Erythroblast (primary cell): ENCODE measurements around the gene SDK2.
A peak's percentile ranks its signal among the peaks of the same experiment; 100 is the strongest.

Source experiments
- DNase-seq, 2 experiments: peaks; one replicate each; lab custom pipeline; 2025; lab: John Stamatoyannopoulos, UW
- GATA1 ChIP-seq: IDR thresholded peaks from 2 replicates; pipeline ENCODE4 v1.6.1; 2011; ENCODE audit warnings: low read depth, mild to moderate bottlenecking, control low read depth, low read length, moderate library complexity
- POLR2A ChIP-seq: IDR thresholded peaks from 2 replicates; pipeline ENCODE4 v1.6.1; 2011; ENCODE audit warnings: mild to moderate bottlenecking, low read length

The SDK2 gene

GRCh38 chr17:73503560-73503959, 140.7 kb downstream of the SDK2 start:
- TF ChIP-seq POLR2A (no peak), GATA1 (no peak)
- DNase-seq, result peak in 1 of 2 experiments; percentile 9

GRCh38 chr17:73500414-73500999, 143.7 kb downstream of the SDK2 start:
- no peak for DNase-seq
- TF ChIP-seq POLR2A (no peak), GATA1 (no peak)

GRCh38 chr17:73498886-73499554, 145.2 kb downstream of the SDK2 start:
- DNase-seq, result no peak
- TF ChIP-seq POLR2A, result no peak
- TF ChIP-seq GATA1, result no peak

GRCh38 chr17:73498176-73498575, 146.1 kb downstream of the SDK2 start:
- no peak for TF ChIP-seq POLR2A
- TF ChIP-seq GATA1, result no peak
- DNase-seq, result no peak

GRCh38 chr17:73497721-73498120, 146.5 kb downstream of the SDK2 start:
- no peak for TF ChIP-seq GATA1
- no peak for DNase-seq

- DNase-seq, result no peak
Measured at GRCh38 chr17:73496232-73496631, 148.0 kb downstream of the SDK2 start.

GRCh38 chr17:73495641-73496040, 148.6 kb downstream of the SDK2 start:
- TF ChIP-seq POLR2A (no peak), GATA1 (no peak)

More at GRCh38 chr17:73496232-73496631, 148.0 kb downstream of the SDK2 start:
- TF ChIP-seq GATA1 (no peak), POLR2A (no peak)

GRCh38 chr17:73494950-73495349, 149.3 kb downstream of the SDK2 start:
- DNase-seq, result no peak
- TF ChIP-seq POLR2A (no peak), GATA1 (no peak)

More at GRCh38 chr17:73495641-73496040, 148.6 kb downstream of the SDK2 start:
- no peak for DNase-seq

- TF ChIP-seq POLR2A (no peak), GATA1 (no peak)
- DNase-seq, result no peak
Measured at GRCh38 chr17:73493956-73494926, 150.0 kb downstream of the SDK2 start.

GRCh38 chr17:73492821-73493814, 151.1 kb downstream of the SDK2 start:
- TF ChIP-seq GATA1 (no peak), POLR2A (no peak)
- no peak for DNase-seq

- no peak for TF ChIP-seq GATA1
- TF ChIP-seq POLR2A, result no peak
- DNase-seq, result no peak
Measured at GRCh38 chr17:73492125-73492820, 152.0 kb downstream of the SDK2 start.

GRCh38 chr17:73491648-73492047, 152.6 kb downstream of the SDK2 start:
- TF ChIP-seq POLR2A, result no peak
- no peak for TF ChIP-seq GATA1

GRCh38 chr17:73490851-73491250, 153.4 kb downstream of the SDK2 start:
- TF ChIP-seq GATA1 (no peak), POLR2A (no peak)
- DNase-seq, result no peak

More at GRCh38 chr17:73491648-73492047, 152.6 kb downstream of the SDK2 start:
- no peak for DNase-seq
